HG03460 (cell line): Measurements from ENCODE around the gene ZHX3.

Source experiments
- ATAC-seq: cut with Tn5 transposase; IDR thresholded peaks from one replicate; pipeline ENCODE4 v1.9.1; 2021; ENCODE audit not compliant: unreplicated experiment

Gene ZHX3

DNA sequence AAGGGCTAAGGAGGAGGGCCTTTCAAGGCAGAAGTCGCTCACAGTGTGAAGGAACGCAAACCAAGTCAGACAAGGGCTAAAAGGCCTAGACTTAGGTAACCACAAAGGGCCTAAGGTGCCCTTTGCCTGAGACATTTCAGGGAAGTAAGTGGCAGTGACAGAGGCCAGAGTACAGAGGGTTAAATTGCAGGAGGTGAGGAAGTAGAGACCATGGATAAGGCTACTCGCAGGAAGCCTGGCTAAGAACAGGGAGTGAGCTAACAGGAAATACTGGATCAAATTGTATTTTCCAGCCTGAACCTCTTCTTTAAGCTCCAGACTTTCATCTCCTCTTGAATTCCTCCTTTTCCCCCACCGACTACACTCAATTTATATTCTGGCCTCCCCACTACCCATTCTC lies 16.6 kb downstream of the ZHX3 start:
- no peak for ATAC-seq

DNA sequence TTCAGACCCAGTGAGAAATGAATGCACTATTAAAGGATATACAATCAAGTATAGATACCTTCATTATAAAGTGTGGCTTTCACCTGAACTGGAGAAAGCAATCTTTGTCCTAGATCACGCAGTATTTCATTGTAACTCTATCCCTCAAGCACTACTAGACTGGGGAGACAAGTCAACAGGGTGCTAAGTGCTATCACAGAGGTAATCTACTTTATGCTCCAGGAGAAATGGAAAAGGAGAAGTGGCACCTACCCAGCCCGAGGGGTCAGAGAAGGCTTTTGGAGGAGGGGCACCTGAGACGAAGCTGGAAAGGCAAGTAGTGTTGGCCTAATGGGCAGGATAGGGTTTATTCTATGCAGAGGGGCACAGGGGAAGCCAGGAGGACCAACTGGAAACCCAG lies 17.1 kb downstream of the ZHX3 start:
- no peak for ATAC-seq

DNA sequence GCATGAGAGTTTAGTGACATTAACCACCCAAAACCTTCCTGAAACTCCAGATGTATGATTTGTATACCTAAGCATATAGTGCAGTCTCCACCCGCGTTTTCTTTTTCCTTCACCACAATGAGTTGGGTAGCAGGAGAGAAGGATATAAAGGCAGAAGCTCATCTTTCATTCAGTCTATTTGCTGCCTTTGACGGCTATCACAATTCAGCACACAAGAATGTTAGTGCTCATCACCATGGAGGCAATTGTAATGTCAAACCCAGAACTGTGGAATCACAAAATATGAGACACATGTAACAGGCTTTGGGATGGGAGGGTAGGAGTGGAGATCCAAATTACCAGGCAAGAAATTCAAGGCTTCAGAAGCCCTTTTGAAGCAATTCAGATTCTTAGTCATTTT lies 17.6 kb downstream of the ZHX3 start:
- no peak for ATAC-seq

DNA sequence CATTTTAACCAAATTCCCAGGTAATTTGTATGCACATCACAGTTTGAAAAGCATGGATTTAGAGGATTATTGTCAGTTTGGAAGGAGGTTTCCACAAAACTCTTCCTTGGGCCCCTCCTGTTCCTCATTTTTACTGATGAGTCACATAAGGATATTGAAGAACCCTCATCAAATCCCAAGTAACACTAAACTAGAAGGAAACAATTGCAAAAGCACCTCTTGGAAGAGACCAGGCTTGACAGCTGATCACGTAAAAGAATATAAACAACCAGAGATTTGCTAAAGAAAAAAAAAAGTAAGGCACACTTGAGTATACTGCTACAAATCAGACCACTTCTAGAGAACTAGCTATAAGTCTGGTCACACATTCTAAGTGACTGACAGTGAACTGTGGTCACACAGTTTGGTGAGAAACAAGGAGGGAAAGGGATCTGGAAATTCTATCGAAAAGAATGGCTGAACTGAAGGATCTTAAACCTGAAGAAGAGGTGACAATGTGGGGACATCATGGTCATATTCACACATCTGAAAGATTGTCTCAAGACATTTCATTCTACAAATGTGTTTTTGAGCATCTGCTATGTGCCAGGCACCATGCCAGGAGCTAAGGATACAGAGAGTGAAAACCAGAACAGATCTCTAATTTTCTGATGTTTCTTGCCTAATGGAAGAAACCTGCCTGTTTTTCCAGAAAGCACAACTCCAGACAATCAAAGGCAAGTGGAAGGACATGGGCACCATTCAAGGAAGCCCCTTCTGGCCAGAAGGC lies 24.1 kb downstream of the ZHX3 start:
- no peak for ATAC-seq

DNA sequence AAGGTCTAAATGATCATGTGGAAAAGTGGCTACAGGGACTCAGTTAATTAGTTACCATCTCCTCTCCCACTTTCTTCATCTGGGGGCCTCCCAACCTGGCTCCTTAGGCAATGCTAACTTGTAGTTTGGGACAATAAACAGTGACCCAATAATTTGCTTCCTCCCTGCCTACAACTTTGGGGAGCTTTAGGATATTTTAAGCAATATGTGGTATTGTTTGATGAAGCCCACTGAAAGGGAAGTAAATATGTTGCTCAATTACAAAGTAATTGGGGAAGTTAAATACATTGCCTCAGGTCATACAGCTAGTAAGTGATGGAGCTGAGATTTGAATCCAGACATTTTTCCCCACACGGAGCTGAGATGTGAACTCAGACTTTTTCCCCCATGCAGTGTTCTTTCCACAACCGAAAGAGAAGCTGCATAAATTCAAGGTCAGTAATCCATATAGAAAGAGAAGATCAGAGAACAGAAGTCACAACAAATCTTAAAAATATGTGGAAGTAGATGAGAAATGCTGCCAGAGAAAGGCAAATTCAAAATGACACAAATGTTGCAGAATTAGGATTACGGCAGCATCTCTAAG lies 26.6 kb downstream of the ZHX3 start:
- ATAC-seq = no peak

DNA sequence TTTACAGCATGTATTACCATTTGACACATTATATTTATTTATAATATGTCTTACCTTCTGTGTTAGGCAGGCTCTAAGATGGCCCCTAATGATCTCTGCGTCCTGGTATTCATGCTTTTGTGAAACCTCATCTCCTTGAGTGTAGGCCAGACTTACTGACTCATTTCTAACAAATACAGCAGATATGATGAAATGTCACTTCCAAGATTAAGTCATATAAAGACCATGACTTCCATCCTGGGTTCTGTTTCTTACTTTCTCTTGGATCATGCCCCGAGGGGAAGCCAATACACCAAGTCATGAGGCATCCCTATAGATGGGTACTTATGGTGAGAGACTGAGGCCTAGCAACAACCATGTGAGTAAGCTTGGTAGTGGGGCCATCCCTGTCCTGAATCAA lies 30.2 kb downstream of the ZHX3 start:
- ATAC-seq = no peak

DNA sequence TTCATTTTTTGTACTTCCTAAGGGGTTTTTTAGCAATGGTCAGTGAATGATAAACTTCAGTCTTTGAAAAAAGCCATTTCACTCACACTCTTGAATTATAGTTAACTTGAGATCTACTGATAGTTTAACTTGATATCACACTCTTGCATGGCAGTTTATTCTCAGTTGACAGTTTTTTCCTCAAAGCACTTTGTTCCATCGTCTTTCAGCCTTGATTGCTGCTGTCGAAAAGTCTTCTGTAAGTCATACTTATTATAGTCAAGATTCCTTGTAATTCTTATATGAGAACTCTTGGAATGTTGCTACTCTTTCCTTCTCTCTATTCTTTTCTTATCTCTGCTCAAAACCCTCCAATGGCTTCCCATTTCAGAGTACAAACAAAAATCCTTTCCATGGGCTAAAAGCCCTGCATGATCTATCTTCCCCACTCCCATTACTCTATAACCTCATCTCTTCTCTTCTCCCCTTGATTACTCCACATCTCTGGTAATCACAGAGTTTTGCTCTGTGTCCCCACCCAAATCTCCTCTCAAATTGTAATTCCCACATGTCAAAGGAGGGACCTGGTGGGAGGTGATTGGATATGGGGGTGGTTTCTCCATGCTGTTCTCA lies 31.2 kb downstream of the ZHX3 start:
- ATAC-seq = no peak

DNA sequence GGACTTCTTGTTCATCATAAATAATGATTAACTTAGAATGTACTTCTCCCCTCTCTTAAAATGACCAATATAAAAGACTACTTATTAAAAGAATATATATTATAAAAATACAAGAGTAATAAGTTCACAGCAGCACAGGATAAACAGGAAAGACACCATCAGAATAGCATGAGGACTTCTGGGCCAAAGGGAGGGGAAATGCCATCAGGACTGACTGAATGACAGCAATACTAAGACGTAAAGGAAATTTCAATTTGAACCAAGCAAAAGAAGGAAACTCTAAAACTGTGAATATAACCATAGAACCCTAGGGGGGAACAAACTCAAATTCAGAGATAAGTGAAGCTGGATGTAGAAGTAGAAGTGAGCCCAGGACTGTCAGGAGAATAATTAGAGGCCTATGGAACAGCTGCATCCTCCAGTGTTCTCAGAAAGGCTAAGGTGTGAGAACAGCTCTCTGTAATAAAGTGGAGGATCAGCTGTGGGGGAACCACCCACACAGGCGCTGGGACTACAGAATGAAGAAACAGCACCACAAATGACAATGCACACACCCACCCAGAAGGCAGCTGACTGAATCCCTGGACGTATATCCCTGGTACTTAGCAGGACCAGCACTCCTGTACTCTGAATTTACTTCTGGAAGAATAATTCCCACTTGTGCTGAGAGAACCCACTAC lies 37.8 kb downstream of the ZHX3 start:
- ATAC-seq = no peak

DNA sequence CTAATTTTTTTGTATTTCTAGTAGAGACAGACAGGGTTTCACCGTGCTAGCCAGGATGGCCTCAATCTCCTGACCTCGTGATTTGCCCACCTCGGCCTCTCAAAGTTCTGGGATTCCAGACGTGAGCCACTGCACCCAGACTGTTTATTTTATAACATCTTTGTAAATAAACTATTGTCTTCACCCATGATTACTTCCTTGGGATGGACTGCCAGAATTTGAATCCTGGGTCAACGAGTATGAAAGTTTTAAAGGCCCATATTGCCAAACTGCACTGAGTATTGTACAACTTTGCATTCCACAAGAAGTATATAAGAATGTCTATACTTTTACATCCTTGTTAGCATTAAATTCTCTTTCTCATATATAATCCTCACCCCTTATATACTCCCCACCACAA lies 38.6 kb downstream of the ZHX3 start:
- no peak for ATAC-seq

DNA sequence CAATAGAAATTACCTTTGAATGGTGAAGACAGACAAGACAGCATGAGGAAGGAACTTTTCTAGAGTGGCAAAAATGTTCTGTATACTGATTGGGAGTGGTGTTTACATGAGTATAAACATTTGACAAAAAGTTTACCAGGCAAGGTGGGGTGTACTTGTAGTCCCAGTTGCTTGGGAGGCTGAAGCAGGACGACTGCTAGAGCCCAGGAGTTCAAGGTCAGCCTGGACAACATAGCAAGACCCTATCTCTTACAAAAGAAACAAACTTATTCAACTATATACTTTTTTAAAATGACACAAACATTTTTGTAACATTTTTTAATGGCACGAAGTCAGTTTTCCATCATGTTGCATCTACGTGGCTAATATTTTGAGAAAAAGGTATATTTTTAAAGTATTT lies 40.5 kb downstream of the ZHX3 start:
- ATAC-seq = no peak

DNA sequence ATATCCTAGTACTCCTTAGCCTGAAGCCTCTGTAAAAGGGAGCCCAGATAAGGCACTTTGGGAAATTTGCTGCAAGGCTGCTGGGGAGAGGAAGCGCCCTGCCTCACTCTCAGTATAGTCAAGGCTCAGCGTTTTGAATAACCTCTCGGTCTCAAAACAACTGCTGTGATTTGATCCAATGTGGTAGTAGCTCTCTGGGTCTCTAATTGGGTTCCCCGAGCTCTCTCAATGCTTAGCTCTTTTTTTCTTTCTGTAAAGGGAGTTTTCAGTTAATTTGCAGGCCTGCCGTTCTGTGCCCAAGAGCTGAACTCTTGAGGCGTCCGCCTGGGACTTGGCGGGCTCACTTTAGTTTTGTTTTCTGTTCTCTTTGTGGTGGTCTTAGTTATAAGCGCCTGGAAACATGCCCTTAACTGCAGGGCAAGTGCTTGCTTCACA lies 41.2 kb downstream of the ZHX3 start:
- ATAC-seq = no peak

DNA sequence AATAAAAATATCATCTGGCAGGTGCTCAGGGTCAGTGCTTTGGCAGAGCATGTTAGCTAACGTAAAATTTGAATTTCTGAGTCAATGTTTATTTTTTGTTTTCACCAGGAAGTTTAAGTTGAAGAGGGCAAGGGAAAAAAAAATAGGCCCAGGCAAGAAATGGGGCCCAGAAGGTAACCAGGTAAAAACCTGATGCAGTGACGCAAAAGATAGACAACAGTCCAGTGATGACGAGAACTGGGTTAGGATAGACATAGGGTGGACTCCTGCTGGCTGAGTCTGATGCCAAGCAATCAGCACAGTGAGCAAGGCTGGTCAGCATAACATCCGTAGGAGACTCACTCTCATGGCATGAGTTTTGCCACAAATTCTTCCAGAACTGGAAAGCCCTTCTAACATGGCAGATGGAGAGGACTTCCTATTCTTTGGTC lies 42.2 kb downstream of the ZHX3 start:
- ATAC-seq = no peak

DNA sequence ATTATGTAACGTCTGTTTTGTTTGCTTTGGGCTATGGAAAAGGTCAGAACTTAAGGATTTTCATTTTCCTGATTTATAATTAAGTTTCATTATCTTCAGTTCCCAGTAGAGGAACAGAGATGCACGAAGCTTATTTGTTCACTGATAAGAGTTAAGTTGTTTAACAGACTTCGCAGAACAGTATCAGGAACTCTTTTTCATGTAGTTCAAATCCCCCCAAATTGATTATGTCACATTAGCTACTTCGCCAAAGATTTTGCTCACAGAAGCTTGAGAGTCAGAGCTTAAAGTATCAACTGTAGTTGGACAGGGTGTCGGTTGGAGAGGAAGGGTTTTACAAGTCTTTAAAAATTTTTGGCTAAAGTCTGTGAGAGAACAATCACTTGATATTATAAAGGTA lies 43.4 kb downstream of the ZHX3 start:
- ATAC-seq = no peak

DNA sequence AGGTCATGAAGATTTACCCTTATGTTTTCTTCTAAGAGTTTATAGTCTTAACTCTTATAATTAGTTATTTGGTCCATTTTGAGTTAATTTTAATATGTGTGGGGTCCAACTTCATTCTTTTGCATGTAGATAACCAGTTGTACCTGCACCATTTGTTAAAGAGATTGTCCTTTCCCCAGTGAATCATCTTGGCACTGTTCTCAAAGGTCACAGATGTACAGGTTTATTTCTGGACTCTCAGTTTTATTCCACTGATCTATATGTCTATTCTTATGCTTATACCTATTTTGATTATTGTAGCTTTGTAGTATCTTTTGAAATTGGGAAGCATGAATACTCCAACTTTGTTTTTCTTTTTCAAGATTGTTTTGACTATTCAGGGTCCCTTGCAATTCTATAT lies 44.1 kb downstream of the ZHX3 start:
- no peak for ATAC-seq

DNA sequence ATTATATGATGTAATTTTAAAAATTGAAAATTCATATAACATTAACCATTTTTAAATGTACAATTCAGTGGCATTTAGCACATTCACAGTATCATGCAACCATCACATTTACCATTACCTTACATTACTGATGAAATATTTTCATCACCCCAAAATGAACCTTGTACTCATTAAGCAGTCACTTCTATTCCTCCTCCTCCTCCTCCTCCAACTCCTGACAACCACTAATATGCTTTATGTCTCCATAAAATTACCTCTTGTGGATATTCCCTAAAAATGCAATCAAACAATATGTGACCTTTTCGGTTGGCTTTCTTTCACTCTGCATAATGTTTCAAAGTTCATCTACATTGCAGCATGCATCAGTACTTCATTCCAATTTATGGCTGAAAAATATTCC lies 45.2 kb downstream of the ZHX3 start:
- ATAC-seq = no peak

DNA sequence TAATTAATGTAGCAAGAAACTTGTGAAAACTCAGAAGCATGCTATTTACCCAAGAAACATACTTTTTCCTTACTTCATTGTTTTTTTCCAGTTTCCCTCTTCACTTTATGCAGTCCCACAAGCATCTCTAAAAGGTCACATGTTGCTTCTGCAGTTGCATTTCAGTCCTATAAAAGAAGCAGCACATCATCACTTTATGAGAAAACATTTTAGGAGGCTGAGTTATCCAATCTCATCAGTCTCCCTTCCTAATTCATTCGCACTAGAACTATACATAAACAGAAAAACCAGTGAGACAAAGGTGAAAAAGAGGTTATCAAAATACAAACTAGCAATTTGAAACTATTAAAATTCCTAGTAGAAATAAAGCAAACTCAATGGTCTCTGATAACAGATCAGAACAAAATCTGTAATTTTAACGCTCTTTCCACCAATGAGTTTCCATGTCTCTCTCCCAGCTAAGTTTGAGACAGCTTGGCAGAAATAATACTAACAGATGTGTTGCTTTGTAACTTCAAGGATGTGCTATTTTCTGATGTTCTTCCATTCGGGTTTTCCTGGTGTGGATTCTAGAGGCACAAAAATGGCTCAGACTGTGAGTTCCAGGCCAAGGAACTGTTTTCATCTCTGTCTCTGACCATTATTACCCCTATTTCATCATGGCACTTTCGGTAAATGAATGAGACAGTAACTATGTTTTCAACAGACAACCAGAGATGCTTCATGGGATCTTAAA lies 48.4 kb downstream of the ZHX3 start:
- ATAC-seq = no peak

DNA sequence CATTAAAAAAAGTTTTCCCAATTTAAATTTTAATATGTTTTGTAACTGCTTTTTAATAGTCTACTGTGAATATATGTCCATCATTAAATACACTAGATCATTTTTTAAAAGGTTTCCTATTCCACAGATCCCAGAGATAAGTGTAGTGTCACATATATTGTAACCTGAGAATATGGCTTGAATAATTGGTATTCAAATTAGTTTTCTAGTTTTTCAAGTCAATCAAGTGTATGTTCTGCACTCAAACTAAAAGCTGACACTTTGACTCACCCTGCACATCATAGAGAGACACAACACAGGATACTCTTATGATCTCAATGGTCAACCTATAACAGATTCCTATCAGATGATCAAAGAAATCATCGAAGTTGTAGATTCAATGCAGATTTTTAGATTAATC lies 49.1 kb downstream of the ZHX3 start:
- no peak for ATAC-seq

DNA sequence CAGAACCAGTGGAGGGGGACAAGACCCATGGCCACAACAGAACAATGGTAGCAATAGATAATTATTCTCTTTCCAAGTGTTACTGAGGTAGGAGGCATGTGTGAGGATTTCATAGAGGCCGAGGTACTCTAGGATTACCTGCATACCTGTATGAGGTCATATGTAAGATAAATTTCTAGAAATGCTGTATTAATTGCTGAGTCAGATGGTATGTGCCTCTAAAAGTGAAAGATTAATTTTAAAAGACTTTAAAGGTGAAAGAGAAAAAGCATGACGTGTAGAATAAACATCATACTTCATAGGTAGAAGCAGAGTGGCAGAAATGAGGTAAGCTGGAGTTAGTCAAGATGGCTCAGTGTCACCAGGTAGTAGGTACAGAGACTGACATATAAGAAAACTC lies 51.6 kb downstream of the ZHX3 start:
- no peak for ATAC-seq

DNA sequence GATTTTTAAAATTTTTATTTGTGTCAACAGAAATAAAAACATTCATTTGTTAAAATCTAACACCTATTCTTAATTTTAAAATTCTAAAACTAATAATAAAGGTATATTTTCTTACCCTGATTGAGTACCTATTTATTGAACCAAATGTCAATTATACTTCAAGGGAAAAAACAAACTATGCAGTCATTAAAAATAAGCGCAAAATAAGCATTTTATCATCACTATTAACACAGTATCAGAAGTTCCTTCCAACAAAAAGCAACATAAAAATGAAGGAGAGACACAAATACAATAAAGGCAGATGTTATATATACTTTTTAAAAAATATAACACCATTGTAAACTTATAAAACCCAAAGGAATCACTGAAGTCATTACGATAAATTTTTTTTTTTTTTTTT lies 52.7 kb downstream of the ZHX3 start:
- ATAC-seq = no peak

DNA sequence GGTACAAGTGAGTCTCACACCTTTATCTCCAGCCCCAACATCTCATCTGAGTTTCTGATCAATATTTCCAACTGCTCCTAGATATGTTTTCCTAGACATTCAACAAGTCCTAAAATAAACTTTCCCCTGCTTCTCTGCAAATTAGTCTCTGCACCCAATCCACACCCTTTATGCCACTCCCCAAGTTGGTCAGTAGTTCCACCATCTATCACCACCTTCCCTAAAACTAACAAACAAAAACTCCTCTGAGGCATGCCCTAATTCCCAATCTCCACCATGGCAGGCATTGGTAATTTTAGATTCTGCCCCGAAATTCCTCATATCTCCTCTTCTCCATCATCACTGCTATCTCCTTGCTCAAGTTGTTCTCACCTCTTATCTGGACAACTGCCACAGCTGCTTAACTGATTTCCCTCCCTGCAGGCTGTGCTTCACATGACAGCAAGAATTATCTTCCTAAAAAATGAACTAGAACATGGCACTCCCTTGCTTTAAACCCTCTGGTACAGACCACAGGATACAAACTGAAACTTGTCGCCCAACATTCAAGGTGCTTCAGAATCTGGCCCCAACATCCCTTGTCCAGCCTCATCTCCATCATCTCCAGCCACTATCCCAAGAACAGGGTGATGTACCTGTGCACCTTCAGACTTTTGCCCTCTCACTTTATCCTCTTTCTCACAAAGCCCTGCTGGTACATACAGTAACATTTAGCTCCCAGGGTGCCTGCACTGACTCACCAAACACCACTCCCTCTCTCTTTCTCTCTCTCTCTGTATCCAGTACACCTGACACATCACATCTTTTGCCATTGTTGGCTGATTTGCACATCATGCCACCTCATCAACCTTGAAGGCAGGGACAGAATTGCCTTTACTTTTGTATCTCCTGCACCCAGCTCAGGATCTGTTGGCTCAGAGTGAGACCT lies 55.5 kb downstream of the ZHX3 start:
- ATAC-seq = no peak
